ENCODE measurements around the gene CLK3.

GRCh38 chr15:74620636-74621545 is 5.3 kb downstream of the CLK3 start:
- TF ChIP-seq POLR2A (IDR thresholded peaks at IDR 0.05) = no peak
- TF ChIP-seq CTCF (IDR thresholded peaks at IDR 0.05) = peak; percentile 50 to 88
- TF ChIP-seq POLR2AphosphoS5 (IDR thresholded peaks at IDR 0.05) = no peak
